Ascending aorta (tissue), 2 donors: ENCODE measurements around the gene CNTN5. TPM values are rescaled to one million over a fixed set of nuclear protein-coding genes. Genes with fewer than 3 reads are reported as not detected.

Source experiments
- DNase-seq, 2 donors: peaks; one replicate each; pipeline ENCODE4 v3.0.0-alpha.2; 2019; ENCODE audit warnings: low spot score in 2 of 2
- H3K27ac ChIP-seq, 2 donors: fragments of 200-600 bp; sonication (generic); one replicate each; pipeline ENCODE4 v1.5.1; 2016 to 2017; ENCODE audit warnings: mild to moderate bottlenecking in 1 of 2
- H3K27me3 ChIP-seq: fragments of 200-600 bp; sonication (generic); one replicate; pipeline ENCODE4 v1.5.1; 2017
- H3K36me3 ChIP-seq, 2 donors: fragments of 200-600 bp; sonication (generic); one replicate each; pipeline ENCODE4 v1.5.1; 2016
- H3K4me1 ChIP-seq, 2 donors: fragments of 200-600 bp; sonication (generic); one replicate each; pipeline ENCODE4 v1.5.1; 2016 to 2017; ENCODE audit warnings: mild to moderate bottlenecking in 1 of 2
- H3K4me3 ChIP-seq, 2 donors: fragments of 200-600 bp; sonication (generic); one replicate each; pipeline ENCODE4 v1.5.1; 2016 to 2017; ENCODE audit warnings: mild to moderate bottlenecking in 1 of 2
- H3K9me3 ChIP-seq, 2 donors: fragments of 200-600 bp; sonication (generic); one replicate each; pipeline ENCODE4 v1.5.1; 2016
- CTCF ChIP-seq, 3 experiments: fragments of 200-600 bp in 2 of 3; fragments of 450-650 bp in 1 of 3; sonication (generic) in 2 of 3; IDR thresholded peaks; one replicate each; pipeline ENCODE4 v1.5.1; 2016 to 2019; ENCODE audit warnings: antibody characterized with exemption in 3 of 3, mild to moderate bottlenecking in 1 of 3, moderate library complexity in 1 of 3
- intact Hi-C: fragments of 100-400 bp; cut with DNase I; formaldehyde crosslinking; loops from one replicate; pipeline ENCODE4 v1.15.1; 2023
- total RNA-seq: library from RNA; depleted of rRNA; stranded (reverse); fragments of >200 nt; gene quantifications from one replicate; pipeline ENCODE4 v1.1.0, GENCODE V29; 2016

CNTN5 gene
- total RNA-seq, 1 donor from 2014 or later: 3.6 TPM

- Histone ChIP-seq H3K4me3 (no peak overlapping the region), H3K9me3 (no peaks in the 10 kb centered on the region), H3K27me3 (no peaks in the 10 kb centered on the region), H3K36me3 (no peaks in the 10 kb centered on the region), H3K27ac (no peak overlapping the region), H3K4me1 (no peaks in the 10 kb centered on the region)
- intact Hi-C loops: no loop called here
- TF ChIP-seq CTCF (IDR thresholded peaks at IDR 0.05): no peak
- no peak for DNase-seq
Measured at GRCh38 chr11:99327066-99327465, 306.3 kb downstream of the CNTN5 start.

- intact Hi-C loops: no loop called here
Measured at GRCh38 chr11:99327527-99327926, 306.8 kb downstream of the CNTN5 start.

DNA sequence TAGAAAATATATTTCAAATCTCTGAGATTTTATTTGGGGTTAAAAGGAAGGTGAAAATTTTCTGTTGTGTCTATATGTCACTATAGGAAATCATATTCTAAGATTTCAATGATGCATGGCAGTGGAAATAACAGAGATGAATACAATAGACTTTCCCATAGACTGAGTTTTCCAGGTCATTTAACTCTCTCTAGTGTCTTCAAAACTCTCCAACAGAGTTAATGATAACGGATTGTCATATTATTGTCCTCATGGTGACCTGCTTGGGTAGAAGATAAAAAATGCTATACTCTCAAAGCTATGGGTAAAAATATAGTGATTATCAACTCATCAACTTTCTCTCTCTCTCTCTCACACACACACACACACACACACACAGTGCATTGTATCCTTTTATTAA lies 312.9 kb downstream of the CNTN5 start:
- intact Hi-C loops: no loop called here
- no peak overlapping the region for H3K27ac ChIP-seq
- no peaks in the 10 kb centered on the region for H3K9me3 ChIP-seq
- H3K27me3 ChIP-seq: no peaks in the 10 kb centered on the region
- no peak for TF ChIP-seq CTCF (IDR thresholded peaks at IDR 0.05)
- no peak overlapping the region for H3K4me3 ChIP-seq
- no peaks in the 10 kb centered on the region for H3K36me3 ChIP-seq
- H3K4me1 ChIP-seq: no peaks in the 10 kb centered on the region
- no peak for DNase-seq

More at GRCh38 chr11:99327527-99327926, 306.8 kb downstream of the CNTN5 start:
- H3K27ac ChIP-seq: no peak overlapping the region
- no peaks in the 10 kb centered on the region for H3K27me3 ChIP-seq
- no peaks in the 10 kb centered on the region for H3K36me3 ChIP-seq
- no peak for TF ChIP-seq CTCF (IDR thresholded peaks at IDR 0.05)
- H3K9me3 ChIP-seq: no peaks in the 10 kb centered on the region
- no peak overlapping the region for H3K4me3 ChIP-seq
- H3K4me1 ChIP-seq: no peaks in the 10 kb centered on the region
- no peak for DNase-seq

DNA sequence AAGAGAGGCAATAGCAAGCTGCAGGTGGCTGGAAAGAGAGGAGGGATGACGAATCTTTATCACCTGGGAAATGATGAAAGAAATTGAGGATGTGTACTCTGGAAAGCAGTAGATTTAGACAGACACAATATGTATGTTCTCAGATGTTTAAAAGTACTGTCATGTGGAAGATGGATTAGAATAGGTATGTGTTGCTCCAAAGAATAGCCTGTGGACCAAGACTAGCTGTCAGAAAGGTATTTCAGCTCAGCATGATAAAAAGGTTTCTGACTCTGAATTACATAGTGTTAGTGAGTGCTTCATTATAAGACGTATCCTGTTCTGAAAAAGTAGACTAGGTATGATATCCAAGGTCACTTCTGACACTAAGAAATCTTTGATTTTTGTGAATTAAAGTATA lies 322.4 kb downstream of the CNTN5 start:
- Histone ChIP-seq H3K4me3 (no peak overlapping the region), H3K36me3 (no peaks in the 10 kb centered on the region), H3K4me1 (no peaks in the 10 kb centered on the region), H3K27me3 (no peaks in the 10 kb centered on the region), H3K27ac (no peak overlapping the region), H3K9me3 (no peaks in the 10 kb centered on the region)
- DNase-seq: no peak
- TF ChIP-seq CTCF (IDR thresholded peaks at IDR 0.05): no peak
- intact Hi-C loops: no loop called here

- no peaks in the 10 kb centered on the region for H3K9me3 ChIP-seq
- H3K4me1 ChIP-seq: peaks cover 0 to 3% of the 10 kb centered on the region in 2 donors
- intact Hi-C loops: no loop called here
- H3K4me3 ChIP-seq: no peak overlapping the region
- H3K27ac ChIP-seq: no peak overlapping the region
- DNase-seq: no peak
- H3K27me3 ChIP-seq: no peaks in the 10 kb centered on the region
- no peak for TF ChIP-seq CTCF (IDR thresholded peaks at IDR 0.05)
- no peaks in the 10 kb centered on the region for H3K36me3 ChIP-seq
Measured at GRCh38 chr11:99349151-99349673, 328.5 kb downstream of the CNTN5 start.

DNA sequence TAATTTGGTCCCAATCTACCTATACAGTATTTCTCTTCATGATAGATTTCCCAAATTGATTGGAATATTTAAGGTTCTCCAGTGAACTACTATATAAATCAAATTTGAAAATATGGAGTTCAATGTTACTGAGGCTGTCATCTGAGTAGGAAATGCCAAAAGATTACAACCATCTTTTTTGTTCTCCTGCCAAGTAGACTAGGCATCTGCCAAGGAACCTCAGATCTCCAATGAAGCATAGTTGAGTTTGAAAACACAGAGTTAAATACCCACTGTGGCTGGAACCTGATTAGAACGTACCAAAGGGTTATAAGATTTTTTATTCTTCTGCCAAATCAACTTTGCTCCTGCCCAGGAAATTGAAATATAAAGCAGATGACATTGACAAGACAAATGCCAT lies 330.9 kb downstream of the CNTN5 start:
- Histone ChIP-seq H3K4me1 (peaks cover 0 to 3% of the 10 kb centered on the region in 2 donors), H3K4me3 (no peak overlapping the region), H3K36me3 (no peaks in the 10 kb centered on the region), H3K27ac (no peak overlapping the region), H3K9me3 (no peaks in the 10 kb centered on the region), H3K27me3 (no peaks in the 10 kb centered on the region)
- TF ChIP-seq CTCF (IDR thresholded peaks at IDR 0.05): no peak
- intact Hi-C loops: no loop called here
- no peak for DNase-seq
